H1 (cell line): ENCODE data around the gene SH3YL1. TPM values are rescaled to one million over a fixed set of nuclear protein-coding genes. Genes with fewer than 3 reads are reported as not detected.

Source experiments
- CTCF ChIA-PET: fragments of 300-600 bp; sonication (Branson Sonifier 250); formaldehyde crosslinking; loops from one replicate; lab custom pipeline; 2021; ENCODE audit not compliant: partially characterized antibody; lab: Charles Lee
- POLR2A ChIA-PET: fragments of 300-600 bp; sonication (Branson Sonifier 250); formaldehyde crosslinking; loops from one replicate; lab custom pipeline; 2021; ENCODE audit warnings: inconsistent platforms; ENCODE audit not compliant: partially characterized antibody; lab: Charles Lee
- DNase-seq, 2 experiments: peaks; one replicate each; pipeline versions ENCODE4 v3.0.0 to v3.0.0-alpha.2; 2010 to 2022; ENCODE audit warnings: low spot score in 2 of 2, low read depth in 1 of 2, mixed read lengths in 1 of 2
- FAIRE-seq: peaks from 2 replicates; lab custom pipeline; 2011; peaks lifted over from hg19 to GRCh38; lab: Jason Lieb, UNC
- H2AFZ ChIP-seq: 2 replicates; pipeline ENCODE4 v1.8.1; 2012; ENCODE audit warnings: low read length, inconsistent platforms
- H2AK5ac ChIP-seq: 2 replicates; pipeline ENCODE4 v1.6.1; 2013; ENCODE audit warnings: low read depth, low read length
- H2BK120ac ChIP-seq: replicated peaks from 2 replicates; pipeline ENCODE3; 2013; ENCODE audit warnings: low read depth, low read length, inconsistent platforms
- H2BK12ac ChIP-seq: 2 replicates; pipeline ENCODE4 v1.6.1; 2013; ENCODE audit warnings: low read depth, low read length
- H2BK15ac ChIP-seq: 2 replicates; pipeline ENCODE4 v1.6.1; 2013; ENCODE audit warnings: low read length
- H2BK20ac ChIP-seq: 2 replicates; pipeline ENCODE4 v1.6.1; 2013; ENCODE audit warnings: low read length
- H2BK5ac ChIP-seq: 2 replicates; pipeline ENCODE4 v1.6.1; 2013; ENCODE audit warnings: low read depth, low read length
- H3K14ac ChIP-seq: 2 replicates; pipeline ENCODE4 v1.6.1; 2013; ENCODE audit warnings: inconsistent platforms; ENCODE audit not compliant: insufficient read length
- H3K18ac ChIP-seq: 2 replicates; pipeline ENCODE4 v1.6.1; 2013; ENCODE audit warnings: low read length; ENCODE audit errors: extremely low read depth
- H3K23ac ChIP-seq: 2 replicates; pipeline ENCODE4 v1.6.1; 2013; ENCODE audit warnings: inconsistent platforms; ENCODE audit not compliant: insufficient read length
- H3K23me2 ChIP-seq: 2 replicates; pipeline ENCODE4 v1.6.1; 2013; ENCODE audit warnings: low read depth, low read length
- H3K27ac ChIP-seq: 2 replicates; pipeline ENCODE4 v1.6.1; 2011; ENCODE audit warnings: low read depth, low read length, inconsistent platforms
- H3K27me3 ChIP-seq, 4 experiments: replicated peaks in 1 of 4; 1 replicate in 1 of 4; 2 replicates in 3 of 4; pipeline versions ENCODE4 v1.6.1 to v1.8.1; 2011 to 2013; ENCODE audit warnings: low read length in 3 of 4, mild to moderate bottlenecking in 3 of 4, inconsistent platforms in 2 of 4, mixed read lengths in 2 of 4, moderate library complexity in 1 of 4; ENCODE audit not compliant: control insufficient read depth in 3 of 4, insufficient read depth in 3 of 4; ENCODE audit errors: extremely low read depth in 1 of 4
- H3K36me3 ChIP-seq, 4 experiments: 2 replicates each; pipeline versions ENCODE4 v1.6.1 to v1.8.1; 2011 to 2013; ENCODE audit warnings: mild to moderate bottlenecking in 4 of 4, low read length in 3 of 4, moderate library complexity in 2 of 4, control low read depth in 1 of 4, inconsistent platforms in 1 of 4; ENCODE audit not compliant: insufficient read depth in 4 of 4, control insufficient read depth in 2 of 4
- H3K4ac ChIP-seq: replicated peaks from 2 replicates; pipeline ENCODE3; 2013; ENCODE audit warnings: low read length, low read depth, mixed read lengths, inconsistent platforms; ENCODE audit not compliant: insufficient read length
- H3K4me1 ChIP-seq, 4 experiments: replicated peaks in 1 of 4; 1 replicate in 1 of 4; 2 replicates in 3 of 4; pipeline versions ENCODE4 v1.6.1 to v1.8.1; 2011 to 2013; ENCODE audit warnings: low read length in 3 of 4, inconsistent platforms in 2 of 4, mixed read lengths in 1 of 4; ENCODE audit not compliant: insufficient read depth in 4 of 4, control insufficient read depth in 3 of 4
- H3K4me2 ChIP-seq, 2 experiments: 2 replicates each; pipeline versions ENCODE4 v1.6.1 to v1.8.1; 2011 to 2013; ENCODE audit warnings: low read depth in 2 of 2, low read length in 2 of 2, control low read depth in 1 of 2, inconsistent platforms in 1 of 2, mild to moderate bottlenecking in 1 of 2; ENCODE audit not compliant: insufficient read depth in 1 of 2
- H3K4me3 ChIP-seq, 4 experiments: fragments of 200-600, 300-600 bp in 1 of 4; sonication (generic), shearing (Covaris generic), sonication (Bioruptor Twin) in 1 of 4; 2 replicates each; pipeline versions ENCODE4 v1.5.1 to v1.8.1; 2011 to 2016; ENCODE audit warnings: low read length in 4 of 4, low read depth in 3 of 4, control low read depth in 2 of 4, inconsistent platforms in 2 of 4, mild to moderate bottlenecking in 2 of 4, mixed read lengths in 1 of 4, moderate library complexity in 1 of 4; ENCODE audit not compliant: insufficient read depth in 2 of 4; ENCODE audit errors: extremely low read depth in 1 of 4
- H3K56ac ChIP-seq: replicated peaks from 2 replicates; pipeline ENCODE3; 2013; ENCODE audit warnings: low read depth, mild to moderate bottlenecking, mixed read lengths, low read length, inconsistent platforms; ENCODE audit not compliant: insufficient read length
- H3K79me1 ChIP-seq: 2 replicates; pipeline ENCODE4 v1.6.1; 2013; ENCODE audit warnings: low read depth, low read length, control low read depth
- H3K79me2 ChIP-seq, 2 experiments: 2 replicates each; pipeline versions ENCODE4 v1.6.1 to v1.8.1; 2012 to 2013; ENCODE audit warnings: low read length in 2 of 2, mild to moderate bottlenecking in 2 of 2, inconsistent platforms in 1 of 2; ENCODE audit not compliant: insufficient read depth in 2 of 2, control insufficient read depth in 1 of 2
- H3K9ac ChIP-seq, 4 experiments: replicated peaks in 1 of 4; 1 replicate in 1 of 4; 2 replicates in 3 of 4; pipeline versions ENCODE4 v1.6.1 to v1.8.1; 2011 to 2013; ENCODE audit warnings: low read depth in 3 of 4, low read length in 3 of 4, control low read depth in 2 of 4, mild to moderate bottlenecking in 2 of 4, moderate library complexity in 2 of 4, inconsistent platforms in 1 of 4; ENCODE audit errors: extremely low read depth in 1 of 4
- H3K9me3 ChIP-seq, 2 experiments: 2 replicates each; pipeline versions ENCODE4 v1.6.1 to v1.8.1; 2012 to 2013; ENCODE audit warnings: mild to moderate bottlenecking in 2 of 2, moderate library complexity in 2 of 2, control low read depth in 1 of 2, inconsistent platforms in 1 of 2, low read depth in 1 of 2, low read length in 1 of 2, mixed read lengths in 1 of 2; ENCODE audit not compliant: insufficient read depth in 2 of 2
- H4K20me1 ChIP-seq, 2 experiments: replicated peaks in 1 of 2; 2 replicates each; pipeline versions ENCODE3 to v1.8.1; 2011 to 2013; ENCODE audit warnings: inconsistent platforms in 2 of 2, low read length in 2 of 2, mild to moderate bottlenecking in 1 of 2; ENCODE audit not compliant: insufficient read depth in 2 of 2, control insufficient read depth in 1 of 2
- H4K5ac ChIP-seq: 2 replicates; pipeline ENCODE4 v1.6.1; 2013; ENCODE audit warnings: low read length, low read depth, mixed read lengths, inconsistent platforms; ENCODE audit not compliant: insufficient read length
- H4K8ac ChIP-seq: 2 replicates; pipeline ENCODE4 v1.8.0; 2013; ENCODE audit warnings: mild to moderate bottlenecking, moderate library complexity, low read length, inconsistent platforms; ENCODE audit not compliant: insufficient read depth; ENCODE audit errors: extremely low read depth
- H4K91ac ChIP-seq: replicated peaks from 2 replicates; pipeline ENCODE3; 2013; ENCODE audit warnings: low read length, mixed read lengths, inconsistent platforms; ENCODE audit not compliant: insufficient read length
- CHD1 ChIP-seq: IDR thresholded peaks from 2 replicates; pipeline ENCODE4 v1.6.1; 2012; ENCODE audit warnings: low read depth, low read length, improper control_type of control experiment
- NANOG ChIP-seq: IDR thresholded peaks from 2 replicates; pipeline ENCODE4 v1.6.1; 2011; ENCODE audit warnings: low read length, low read depth, mild to moderate bottlenecking, inconsistent platforms; ENCODE audit not compliant: insufficient read depth, poor library complexity, severe bottlenecking
- RAD21 ChIP-seq, 2 experiments: IDR thresholded peaks in 1 of 2; conservative IDR thresholded peaks in 1 of 2; 2 replicates each; pipeline ENCODE4 v1.6.1; 2011; ENCODE audit warnings: low read depth in 2 of 2, low read length in 2 of 2, improper control_type of control experiment in 1 of 2, inconsistent platforms in 1 of 2, mild to moderate bottlenecking in 1 of 2, moderate library complexity in 1 of 2
- WGBS, 2 experiments: shearing (Covaris generic) in 1 of 2; methylation state at CpG; one replicate each; pipeline versions ENCODE4 v1.1.6 to v1.1.7; 2013 to 2015; ENCODE audit warnings: low lambda C conversion rate in 2 of 2, mixed read lengths in 2 of 2, inconsistent platforms in 1 of 2, low coverage in 1 of 2, missing lambda C conversion rate in 1 of 2; ENCODE audit not compliant: insufficient replicate concordance in 2 of 2, insufficient coverage in 1 of 2, insufficient read length in 1 of 2; ENCODE audit errors: extremely low coverage in 1 of 2, missing lambda C conversion rate in 1 of 2; 5-methylcytosine and 5-hydroxymethylcytosine counted together
- polyA plus RNA-seq, 7 experiments: library from polyadenylated mRNA; depleted of rRNA in 3 of 7; stranded (reverse) in 5 of 7; unstranded in 2 of 7; fragments of >200 nt in 5 of 7; fragments of 200-250 nt in 2 of 7; gene quantifications; 1 replicate in 5 of 7; 2 replicates in 1 of 7; 4 replicates in 1 of 7; pipeline versions ENCODE4 v1.2.1 to v1.2.3, GENCODE V29; 2011 to 2013; ENCODE audit warnings: missing spikeins in 2 of 7, mixed read lengths in 2 of 7
- total RNA-seq: library from RNA; stranded (reverse); fragmentation: NEBNext Ultra II Directional; extraction: Animal tissue kit (Norgen Biotek cat#: 25700); gene quantifications from 2 replicates; pipeline ENCODE4 v1.2.1, GENCODE V29; 2021
- TF ChIP-seq, protein P1 (sequence below), 3 experiments: IDR thresholded peaks; 1 replicate in 2 of 3; 2 replicates in 1 of 3; pipeline versions ENCODE4 v1.5.1 to v1.6.1; 2011; ENCODE audit warnings: low read length in 3 of 3, mild to moderate bottlenecking in 3 of 3, inconsistent platforms in 2 of 3, low read depth in 1 of 3, moderate library complexity in 1 of 3; ENCODE audit not compliant: insufficient read depth in 1 of 3; ENCODE audit errors: control extremely low read depth in 1 of 3

The SH3YL1 gene
- total and polyA plus RNA-seq, 2 of the 8 experiments (the other 6 are each of a cell fraction or from before 2014, with no cell fraction given), result 13.6 to 37.2 TPM

DNA sequence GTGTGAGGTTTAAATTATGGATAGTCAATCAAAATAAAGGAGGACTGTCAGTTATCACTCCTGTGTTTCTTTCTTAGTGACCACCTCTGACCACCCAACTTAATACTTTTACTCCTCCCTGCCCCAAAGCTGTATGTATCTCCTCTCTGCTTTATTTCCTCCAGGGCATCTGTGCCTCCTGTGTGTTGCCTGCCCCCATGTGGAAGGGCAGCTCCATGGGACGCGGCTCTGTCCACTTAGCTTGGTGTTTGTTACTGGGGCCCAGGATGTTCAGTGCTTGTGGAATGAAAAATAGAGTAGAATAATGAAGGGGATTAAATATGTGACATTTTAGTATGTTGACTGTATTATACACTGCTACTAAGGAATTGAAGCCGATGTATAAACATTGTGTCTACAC is 10.7 kb upstream of the SH3YL1 start:
- no peak overlapping the region for H3K18ac ChIP-seq
- no peak for FAIRE-seq
- H3K23ac ChIP-seq, result no peak overlapping the region

More for the DNA sequence above, 10.7 kb upstream of the SH3YL1 start:
- Histone ChIP-seq H3K79me1 (peaks cover 13% of the 10 kb centered on the region), H3K4me3 (no peak overlapping the region), H2BK15ac (no peak overlapping the region), H3K27me3 (no peaks in the 10 kb centered on the region), H3K9ac (no peak overlapping the region), H4K20me1 (peaks cover 21 to 31% of the 10 kb centered on the region in 2 experiments), H3K14ac (no peak overlapping the region), H2BK12ac (no peak overlapping the region), H2AK5ac (no peak overlapping the region), H2BK20ac (no peak overlapping the region), H3K4me2 (no peak overlapping the region), H3K56ac (no peak overlapping the region), H3K4me1 (no peaks in the 10 kb centered on the region), H2AFZ (no peak overlapping the region), H4K8ac (no peak overlapping the region), H2BK5ac (no peak overlapping the region), H3K23me2 (no peaks in the 10 kb centered on the region), H4K91ac (no peak overlapping the region), H3K27ac (no peak overlapping the region), H4K5ac (no peak overlapping the region), H2BK120ac (no peak overlapping the region), H3K36me3 (peaks cover 14 to 66% (median 32%) of the 10 kb centered on the region in 4 experiments), H3K9me3 (no peaks in the 10 kb centered on the region), H3K79me2 (peaks cover 10 to 72% of the 10 kb centered on the region in 2 experiments), H3K4ac (no peak overlapping the region)
- TF ChIP-seq NANOG, result no peak
- TF ChIP-seq, protein P1, sequence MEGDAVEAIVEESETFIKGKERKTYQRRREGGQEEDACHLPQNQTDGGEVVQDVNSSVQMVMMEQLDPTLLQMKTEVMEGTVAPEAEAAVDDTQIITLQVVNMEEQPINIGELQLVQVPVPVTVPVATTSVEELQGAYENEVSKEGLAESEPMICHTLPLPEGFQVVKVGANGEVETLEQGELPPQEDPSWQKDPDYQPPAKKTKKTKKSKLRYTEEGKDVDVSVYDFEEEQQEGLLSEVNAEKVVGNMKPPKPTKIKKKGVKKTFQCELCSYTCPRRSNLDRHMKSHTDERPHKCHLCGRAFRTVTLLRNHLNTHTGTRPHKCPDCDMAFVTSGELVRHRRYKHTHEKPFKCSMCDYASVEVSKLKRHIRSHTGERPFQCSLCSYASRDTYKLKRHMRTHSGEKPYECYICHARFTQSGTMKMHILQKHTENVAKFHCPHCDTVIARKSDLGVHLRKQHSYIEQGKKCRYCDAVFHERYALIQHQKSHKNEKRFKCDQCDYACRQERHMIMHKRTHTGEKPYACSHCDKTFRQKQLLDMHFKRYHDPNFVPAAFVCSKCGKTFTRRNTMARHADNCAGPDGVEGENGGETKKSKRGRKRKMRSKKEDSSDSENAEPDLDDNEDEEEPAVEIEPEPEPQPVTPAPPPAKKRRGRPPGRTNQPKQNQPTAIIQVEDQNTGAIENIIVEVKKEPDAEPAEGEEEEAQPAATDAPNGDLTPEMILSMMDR (IDR thresholded peaks at IDR 0.05; ENCODE audit: control extremely low read depth in 1 of 3, insufficient read depth in 1 of 3, low read depth in 1 of 3, low read length in 3 of 3), result peak; percentile 29 to 50 (median 46); a peak in 3 of 4 replicates
- TF ChIP-seq CHD1, result no peak
- TF ChIP-seq RAD21 (IDR thresholded peaks at IDR 0.05 in 1 of 2, conservative IDR thresholded peaks at IDR 0.05 in 1 of 2; ENCODE audit: low read depth in 2 of 2, low read length in 2 of 2), result peak; percentile 46 to 59; a peak in 2 of 4 replicates
- ChIA-PET CTCF (interaction anchor here (0.9 to 3.8 kb wide), 15 partner anchors 9 to 363 kb away, joined by 3 to 28 read pairs (median 4); no protein-coding TSS in a partner anchor), POLR2A (interaction anchor here (0.6 to 2.0 kb wide), 6 partner anchors 8 to 28 kb away, joined by 3 to 8 read pairs (median 4); partner anchors contain the start of gene SH3YL1)
- no peak for DNase-seq
- 90% methylated on average over 3 of the region's 3 CpGs; no CpG with 5 or more reads in 1 of the 2 experiments for WGBS, 2 experiments
